Measurements from ENCODE around the gene ELMO1.

The ELMO1 gene

GRCh38 chr7:37092548-37092947 is 356.1 kb downstream of the ELMO1 start:
- CTCF ChIA-PET, result interaction anchor here (1.6 kb wide), 1 partner anchor 9 kb away, joined by 5 read pairs; no protein-coding TSS in a partner anchor
- TF ChIP-seq CTCF (IDR thresholded peaks at IDR 0.05; ENCODE audit: control extremely low read depth, extremely low read depth, low read depth, missing control alignments), result no peak
- POLR2A ChIA-PET, result no interaction called here
- no peak for DNase-seq (ENCODE audit: extremely low spot score)

DNA sequence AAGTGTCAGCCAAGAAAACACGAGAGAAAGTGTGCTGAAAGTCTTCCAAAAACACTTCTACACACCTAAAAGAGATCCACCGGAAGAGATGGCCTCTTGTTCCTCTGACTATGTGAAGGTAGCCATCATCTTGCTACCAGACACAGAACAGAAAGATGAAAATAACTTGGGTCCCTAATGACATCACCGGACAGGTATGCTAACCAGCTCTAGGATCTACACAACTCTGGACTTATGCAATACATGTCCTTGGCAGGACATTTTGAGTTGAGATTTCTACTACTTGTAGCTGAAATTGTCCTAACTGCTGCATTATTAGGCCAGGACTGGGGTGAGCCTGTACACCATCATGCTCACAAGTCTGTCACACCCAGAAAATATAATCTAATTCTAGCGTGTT is 358.7 kb downstream of the ELMO1 start:
- DNase-seq (ENCODE audit: extremely low spot score), result no peak
- CTCF ChIA-PET, result no interaction called here
- POLR2A ChIA-PET, result no interaction called here

DNA sequence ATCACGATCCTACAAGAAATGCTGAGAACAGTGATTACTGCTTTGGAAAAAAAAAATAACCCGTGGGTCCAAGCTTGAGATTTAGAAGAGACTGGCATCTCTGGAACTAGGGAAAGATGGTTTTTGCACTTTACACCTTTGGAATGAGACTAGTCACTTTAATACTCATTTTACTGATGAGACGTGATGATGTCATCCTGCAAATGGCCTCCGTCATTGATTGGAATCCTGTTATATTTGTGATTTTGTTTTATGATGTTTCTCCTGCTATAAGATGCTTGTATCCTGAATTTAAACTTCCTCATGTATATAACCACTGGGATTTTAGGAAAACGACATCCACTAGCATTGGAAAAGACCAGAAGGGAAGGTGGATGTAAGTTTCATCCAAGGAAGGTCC is 363.1 kb downstream of the ELMO1 start:
- TF ChIP-seq CTCF (IDR thresholded peaks at IDR 0.05; ENCODE audit: control extremely low read depth, extremely low read depth, low read depth, missing control alignments), result no peak
- ChIA-PET CTCF (no interaction called here), POLR2A (no interaction called here)

More for the DNA sequence above, 358.7 kb downstream of the ELMO1 start:
- TF ChIP-seq CTCF (IDR thresholded peaks at IDR 0.05; ENCODE audit: control extremely low read depth, extremely low read depth, low read depth, missing control alignments), result no peak

DNA sequence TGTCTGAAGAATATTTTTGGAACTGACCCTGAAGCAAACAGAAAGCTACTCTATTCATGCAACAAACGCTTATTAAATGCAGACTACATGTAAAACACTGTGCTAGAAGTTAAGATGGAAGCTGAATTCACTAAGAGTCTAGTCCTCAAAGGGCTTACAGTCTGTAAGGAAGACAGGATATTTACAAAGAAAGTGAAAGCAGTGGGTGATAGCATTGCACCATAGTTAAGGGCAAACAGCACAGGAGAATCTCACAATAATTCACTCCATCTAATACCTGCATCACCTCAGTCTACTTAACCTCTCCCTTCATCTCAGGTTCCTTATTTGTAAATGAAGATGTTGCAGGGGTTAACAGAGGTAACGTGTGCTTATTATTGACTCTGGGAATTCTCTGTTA is 364.4 kb downstream of the ELMO1 start:
- TF ChIP-seq CTCF (IDR thresholded peaks at IDR 0.05; ENCODE audit: control extremely low read depth, extremely low read depth, low read depth, missing control alignments), result no peak
- ChIA-PET CTCF (interaction anchor here (1.2 to 1.3 kb wide), 2 partner anchors 8 to 18 kb away, joined by 3 to 5 read pairs; no protein-coding TSS in a partner anchor), POLR2A (no interaction called here)
- no peak for DNase-seq (ENCODE audit: extremely low spot score)

More for the DNA sequence above, 363.1 kb downstream of the ELMO1 start:
- DNase-seq (ENCODE audit: extremely low spot score), result no peak

GRCh38 chr7:37083311-37084096 is 365.2 kb downstream of the ELMO1 start:
- ChIA-PET CTCF (interaction anchor here (0.9 to 1.4 kb wide), 6 partner anchors 9 to 119 kb away, joined by 3 to 5 read pairs (median 3); no protein-coding TSS in a partner anchor), POLR2A (no interaction called here)
- DNase-seq (ENCODE audit: extremely low spot score), result no peak
- TF ChIP-seq CTCF (IDR thresholded peaks at IDR 0.05; ENCODE audit: control extremely low read depth, extremely low read depth, low read depth, missing control alignments), result no peak

DNA sequence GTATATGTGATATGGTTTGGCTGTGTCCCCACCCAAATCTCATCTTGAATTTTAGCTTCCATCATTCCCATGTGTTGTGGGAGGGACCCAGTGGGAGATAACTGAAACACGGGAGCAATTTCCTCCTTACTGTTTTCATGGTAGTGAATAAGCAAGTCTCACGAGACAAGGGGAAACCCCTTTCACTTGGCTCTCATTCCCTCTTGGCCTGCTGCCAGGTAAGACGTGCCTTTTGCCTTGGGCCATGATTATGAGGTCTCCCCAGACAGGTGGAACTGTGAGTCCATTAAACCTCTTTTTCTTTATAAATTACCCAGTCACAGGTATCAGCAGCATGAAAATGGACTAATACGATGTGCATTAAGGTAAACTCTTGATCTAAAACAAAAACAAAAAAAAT is 367.2 kb downstream of the ELMO1 start:
- ChIA-PET POLR2A (no interaction called here), CTCF (no interaction called here)
- TF ChIP-seq CTCF (IDR thresholded peaks at IDR 0.05; ENCODE audit: control extremely low read depth, extremely low read depth, low read depth, missing control alignments), result no peak
- no peak for DNase-seq (ENCODE audit: extremely low spot score)
